Stomach (tissue), 9 donors: Measurements from ENCODE around the gene TIA1. TPM values are rescaled to one million over a fixed set of nuclear protein-coding genes. Genes with fewer than 3 reads are reported as not detected.
"Not testable (repeated sequence)": the region's sequence is repeated elsewhere in the genome, so short reads cannot be mapped to it uniquely, and the experiment has no call there.

Experiments used
- DNase-seq, 2 donors: peaks; one replicate each; pipeline versions ENCODE4 v3.0.0 to v3.0.0-alpha.2; 2013 to 2019
- H3K27ac ChIP-seq, 5 donors: fragments of 200-600 bp in 4 of 5; sonication (generic) in 4 of 5; one replicate each; pipeline ENCODE4 v1.5.1; 2013 to 2019; ENCODE audit warnings: mild to moderate bottlenecking in 1 of 5, moderate library complexity in 1 of 5
- H3K27me3 ChIP-seq, 3 donors: fragments of 200-600 bp; sonication (generic); one replicate each; pipeline ENCODE4 v1.5.1; 2017 to 2019; ENCODE audit warnings: mixed run types in 1 of 3
- H3K36me3 ChIP-seq, 4 donors: fragments of 200-600 bp; sonication (generic); 1 replicate in 3 of 4; 2 replicates in 1 of 4; pipeline ENCODE4 v1.5.1; 2016 to 2019
- H3K4me1 ChIP-seq, 4 donors: fragments of 200-600 bp; sonication (generic); one replicate each; pipeline ENCODE4 v1.5.1; 2016 to 2019
- H3K4me3 ChIP-seq, 4 donors: fragments of 200-600 bp; sonication (generic) in 3 of 4; one replicate each; pipeline ENCODE4 v1.5.1; 2016 to 2019; ENCODE audit warnings: mild to moderate bottlenecking in 1 of 4
- H3K9me3 ChIP-seq, 4 donors: fragments of 200-600 bp; sonication (generic); one replicate each; pipeline ENCODE4 v1.5.1; 2016 to 2019
- CTCF ChIP-seq, 7 experiments: fragments of 450-650 bp in 4 of 7; fragments of 200-600 bp in 3 of 7; sonication (generic) in 3 of 7; IDR thresholded peaks; one replicate each; pipeline ENCODE4 v1.5.1; 2016 to 2019; ENCODE audit warnings: antibody characterized with exemption in 7 of 7, control low read depth in 2 of 7, mild to moderate bottlenecking in 1 of 7
- EP300 ChIP-seq: sonication (generic); formaldehyde crosslinking; IDR thresholded peaks from one replicate; pipeline ENCODE4 v1.6.1; 2017; ENCODE audit warnings: antibody characterized with exemption
- POLR2A ChIP-seq, 4 donors: fragments of 450-650 bp; IDR thresholded peaks; one replicate each; pipeline ENCODE4 v1.6.1; 2016; ENCODE audit warnings: antibody characterized with exemption in 4 of 4, control low read depth in 2 of 4, mild to moderate bottlenecking in 1 of 4, moderate library complexity in 1 of 4
- POLR2AphosphoS5 ChIP-seq, 3 donors: sonication (generic); formaldehyde crosslinking; IDR thresholded peaks; one replicate each; pipeline ENCODE4 v1.6.1; 2016; ENCODE audit warnings: antibody characterized with exemption in 3 of 3
- WGBS, 5 donors: extraction: QIAGEN DNeasy Blood & Tissue Kit in 3 of 5; methylation state at CpG; one replicate each; pipeline versions ENCODE4 v1.1.5 to v1.1.7; 2013 to 2018; 5-methylcytosine and 5-hydroxymethylcytosine counted together
- intact Hi-C: fragments of 100-400 bp; cut with DNase I; formaldehyde crosslinking; loops from one replicate; pipeline ENCODE4 v1.15.1; 2023; ENCODE audit warnings: low total_unique reads
- polyA plus RNA-seq, 3 donors: library from polyadenylated mRNA; stranded (reverse); fragments of 200-250 nt; gene quantifications; one replicate each; pipeline ENCODE4 v1.2.3, GENCODE V29; 2013
- total RNA-seq, 5 donors: library from RNA; depleted of rRNA; stranded (reverse); fragments of >200 nt; gene quantifications; one replicate each; pipeline versions ENCODE4 v1.1.0 to v1.2.3, GENCODE V29; 2014 to 2016
- donor health status: healthy with polysubstance abuse.
- donor health status: Bipolar disorder and iron deficiency.
- donor health status: healthy.

Gene TIA1
- total and polyA plus RNA-seq, 8 donors: 7.0 to 261 (median 113) TPM

- H3K27me3 ChIP-seq: no peaks in the 10 kb centered on the region
- intact Hi-C loops: no loop called here
- H3K27ac ChIP-seq: no peak overlapping the region
- H3K4me1 ChIP-seq: peaks cover 7 to 21% (median 11%) of the 10 kb centered on the region in 4 donors
- H3K4me3 ChIP-seq: no peak overlapping the region
- TF ChIP-seq EP300 (no peak), POLR2AphosphoS5 (IDR thresholded peaks at IDR 0.05) (no peak), CTCF (IDR thresholded peaks at IDR 0.05) (no peak), POLR2A (IDR thresholded peaks at IDR 0.05) (no peak)
- 66 to 71% (median 69%) methylated on average over 5 of the region's 5 CpGs for WGBS, 5 donors
- H3K36me3 ChIP-seq: no peaks in the 10 kb centered on the region
- H3K9me3 ChIP-seq: no peaks in the 10 kb centered on the region
- peak in 1 of 2 donors; percentile 46 for DNase-seq
Measured at GRCh38 chr2:70188460-70188859, 60.0 kb downstream of the TIA1 start.

GRCh38 chr2:70187170-70187569 is 61.3 kb downstream of the TIA1 start:
- intact Hi-C loops, H3K9me3 ChIP-seq, DNase-seq, H3K27me3 ChIP-seq, H3K27ac ChIP-seq, H3K4me3 ChIP-seq, H3K36me3 ChIP-seq: not testable (repeated sequence)
- peaks cover 7 to 21% (median 11%) of the 10 kb centered on the region in 4 donors for H3K4me1 ChIP-seq
- 92 to 96% (median 94%) methylated on average over 9 of the region's 9 CpGs for WGBS, 5 donors

GRCh38 chr2:70182689-70183088 is 65.7 kb downstream of the TIA1 start:
- TF ChIP-seq EP300: no peak
- TF ChIP-seq CTCF (IDR thresholded peaks at IDR 0.05): no peak
- TF ChIP-seq POLR2AphosphoS5 (IDR thresholded peaks at IDR 0.05): no peak
- no peak for TF ChIP-seq POLR2A (IDR thresholded peaks at IDR 0.05)
- Histone ChIP-seq H3K4me1 (no peaks in the 10 kb centered on the region), H3K27me3 (no peaks in the 10 kb centered on the region), H3K36me3 (peaks cover 11 to 53% (median 50%) of the 10 kb centered on the region in 4 donors), H3K4me3 (no peak overlapping the region), H3K27ac (no peak overlapping the region), H3K9me3 (no peaks in the 10 kb centered on the region)
- intact Hi-C loops: no loop called here
- 80 to 88% (median 84%) methylated on average over 4 of the region's 4 CpGs for WGBS, 5 donors
- DNase-seq: no peak

- H3K36me3 ChIP-seq: peaks cover 19 to 65% (median 62%) of the 10 kb centered on the region in 4 donors
- no peak overlapping the region for H3K4me3 ChIP-seq
- H3K9me3 ChIP-seq: no peaks in the 10 kb centered on the region
- peak in 1 of 2 donors; percentile 34 for DNase-seq
- intact Hi-C loops: no loop called here
- no peaks in the 10 kb centered on the region for H3K4me1 ChIP-seq
- no peaks in the 10 kb centered on the region for H3K27me3 ChIP-seq
- 84 to 90% (median 89%) methylated on average over 16 of the region's 16 CpGs for WGBS, 5 donors
- no peak overlapping the region for H3K27ac ChIP-seq
- TF ChIP-seq EP300 (no peak), POLR2A (IDR thresholded peaks at IDR 0.05) (no peak), POLR2AphosphoS5 (IDR thresholded peaks at IDR 0.05) (no peak), CTCF (IDR thresholded peaks at IDR 0.05) (no peak)
Measured at GRCh38 chr2:70181363-70181956, 67.0 kb downstream of the TIA1 start.

- Histone ChIP-seq H3K9me3 (no peaks in the 10 kb centered on the region), H3K27ac (no peak overlapping the region), H3K4me1 (no peaks in the 10 kb centered on the region), H3K27me3 (no peaks in the 10 kb centered on the region), H3K36me3 (peaks cover 45 to 100% (median 99%) of the 10 kb centered on the region in 4 donors), H3K4me3 (no peak overlapping the region)
- no peak for DNase-seq
- intact Hi-C loops: no loop called here
- no peak for TF ChIP-seq EP300
- TF ChIP-seq POLR2AphosphoS5 (IDR thresholded peaks at IDR 0.05): no peak
- no peak for TF ChIP-seq POLR2A (IDR thresholded peaks at IDR 0.05)
- no peak for TF ChIP-seq CTCF (IDR thresholded peaks at IDR 0.05)
- 86 to 96% (median 94%) methylated on average over 8 of the region's 8 CpGs for WGBS, 5 donors
Measured at GRCh38 chr2:70173520-70173919, 74.9 kb downstream of the TIA1 start.

GRCh38 chr2:70169654-70170245 is 78.7 kb downstream of the TIA1 start:
- WGBS, 5 donors: 94% methylated on average over 11 of the region's 11 CpGs
- peaks cover 30 to 100% (median 99%) of the 10 kb centered on the region in 4 donors for H3K36me3 ChIP-seq

More at GRCh38 chr2:70169654-70170245, 78.7 kb downstream of the TIA1 start:
- DNase-seq, intact Hi-C loops, H3K27me3 ChIP-seq, H3K4me1 ChIP-seq, H3K4me3 ChIP-seq, H3K9me3 ChIP-seq, H3K27ac ChIP-seq: not testable (repeated sequence)
